HG02981 (cell line): ENCODE data around the gene HP1BP3.
"Not testable (repeated sequence)": the region's sequence is repeated elsewhere in the genome, so short reads cannot be mapped to it uniquely, and the experiment has no call there.

Source experiments
- ATAC-seq: cut with Tn5 transposase; IDR thresholded peaks from one replicate; pipeline ENCODE4 v1.9.1; 2021; ENCODE audit warnings: mild to moderate bottlenecking, moderate library complexity; ENCODE audit not compliant: unreplicated experiment

HP1BP3 gene, protein sequence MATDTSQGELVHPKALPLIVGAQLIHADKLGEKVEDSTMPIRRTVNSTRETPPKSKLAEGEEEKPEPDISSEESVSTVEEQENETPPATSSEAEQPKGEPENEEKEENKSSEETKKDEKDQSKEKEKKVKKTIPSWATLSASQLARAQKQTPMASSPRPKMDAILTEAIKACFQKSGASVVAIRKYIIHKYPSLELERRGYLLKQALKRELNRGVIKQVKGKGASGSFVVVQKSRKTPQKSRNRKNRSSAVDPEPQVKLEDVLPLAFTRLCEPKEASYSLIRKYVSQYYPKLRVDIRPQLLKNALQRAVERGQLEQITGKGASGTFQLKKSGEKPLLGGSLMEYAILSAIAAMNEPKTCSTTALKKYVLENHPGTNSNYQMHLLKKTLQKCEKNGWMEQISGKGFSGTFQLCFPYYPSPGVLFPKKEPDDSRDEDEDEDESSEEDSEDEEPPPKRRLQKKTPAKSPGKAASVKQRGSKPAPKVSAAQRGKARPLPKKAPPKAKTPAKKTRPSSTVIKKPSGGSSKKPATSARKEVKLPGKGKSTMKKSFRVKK

DNA sequence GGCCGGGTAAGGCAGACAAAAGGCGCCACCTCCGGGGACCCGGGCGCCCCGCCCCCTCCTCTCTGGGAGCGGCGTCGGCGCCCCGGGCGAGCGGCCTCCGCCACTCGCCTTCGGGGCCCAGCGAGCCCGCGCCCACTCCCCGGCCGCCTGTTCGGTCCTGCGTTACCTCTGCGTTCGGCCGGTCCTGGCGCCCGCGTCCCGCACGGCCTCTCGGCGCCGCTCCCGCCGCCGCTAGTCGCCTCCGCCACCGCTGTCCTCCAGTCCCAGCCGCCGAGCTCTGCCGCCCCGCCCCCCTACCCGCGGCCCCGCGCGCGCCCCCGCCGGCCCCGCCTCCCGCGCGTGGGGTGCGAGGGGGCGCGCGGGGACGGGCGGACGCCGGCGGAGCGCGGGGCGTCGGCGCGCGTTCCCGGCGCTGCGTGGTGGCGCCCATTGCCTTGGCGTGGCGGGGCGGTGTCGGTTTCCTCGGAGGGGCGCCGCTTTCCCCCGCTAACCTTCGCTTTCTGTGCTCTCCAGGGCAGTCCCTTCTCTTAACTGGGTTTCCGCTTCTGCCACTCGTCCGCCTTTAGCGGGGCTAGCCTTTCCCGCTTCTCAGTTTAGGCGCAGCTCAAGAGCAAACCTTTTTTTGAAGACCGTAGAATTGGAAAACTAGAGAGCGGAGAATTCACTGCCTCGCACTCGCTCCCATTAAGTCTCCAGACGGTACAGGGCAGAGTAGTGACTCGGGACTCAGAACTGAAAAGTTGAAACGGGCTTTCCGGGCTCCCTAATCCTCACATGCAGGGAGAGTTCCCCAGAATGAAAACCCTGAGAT, at the start of gene HP1BP3:
Gene HP1BP3 (minus strand): TSS at position 279 of the 811 bp plus-strand sequence. CDS start 6,867 bp downstream, outside the sequence.
- peak; percentile 48 for ATAC-seq

DNA sequence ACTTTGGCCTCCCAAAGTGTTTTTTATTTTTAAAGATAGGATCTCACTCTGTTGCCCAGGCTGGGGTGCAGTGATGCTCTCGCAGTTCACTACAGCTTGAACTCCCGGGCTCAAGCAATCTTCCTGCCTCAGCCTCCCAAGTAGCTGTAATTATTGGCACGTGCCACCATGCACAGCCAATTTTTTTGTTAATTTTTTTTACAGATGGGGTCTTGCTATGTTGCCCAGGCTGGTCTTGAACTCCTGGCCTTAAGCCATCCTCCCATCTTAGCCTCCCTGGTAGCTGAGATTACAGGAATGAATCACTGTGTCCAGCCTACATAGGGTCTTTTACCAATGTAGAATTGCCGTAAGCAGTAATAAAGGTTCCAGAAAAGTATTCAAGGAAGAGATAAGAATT, 49.1 kb upstream of the HP1BP3 start:
- no peak for ATAC-seq

DNA sequence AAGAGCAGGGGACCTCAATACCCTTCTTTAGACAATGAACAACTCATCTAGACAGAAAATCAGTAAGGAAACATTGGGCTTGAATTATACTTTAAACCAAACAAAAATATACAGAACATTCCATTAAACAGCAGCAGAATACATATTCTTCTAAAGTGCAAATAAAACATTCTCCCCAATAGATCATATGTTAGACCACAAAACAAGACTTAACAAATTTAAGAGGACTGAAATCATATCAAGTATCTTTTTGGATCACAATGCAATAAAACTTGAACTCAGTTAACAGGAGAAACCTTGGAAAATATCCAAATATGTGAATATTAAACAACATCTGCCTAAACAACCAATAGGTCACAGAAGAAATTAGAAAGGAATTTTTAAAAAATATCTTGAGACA, 47.7 kb upstream of the HP1BP3 start:
- no peak for ATAC-seq

DNA sequence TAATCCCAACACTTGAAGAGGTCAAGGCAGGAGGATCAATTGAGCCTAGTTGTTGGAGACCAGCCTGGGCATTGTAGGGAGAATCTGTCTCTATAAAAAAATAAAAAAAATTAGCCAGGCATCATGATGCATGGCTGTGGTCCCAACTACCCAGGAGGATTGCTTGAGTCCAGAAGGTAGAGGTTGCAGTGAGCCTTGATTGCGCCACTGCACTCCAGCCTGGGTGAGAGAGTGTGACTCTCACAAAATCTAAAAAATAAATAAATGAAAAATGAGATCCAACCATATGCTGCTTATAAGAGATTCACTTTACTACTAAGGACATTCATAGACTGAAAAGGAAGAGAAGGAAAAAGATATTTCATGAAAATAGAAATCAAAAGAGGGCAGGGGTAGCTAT, 47.1 kb upstream of the HP1BP3 start:
- no peak for ATAC-seq

DNA sequence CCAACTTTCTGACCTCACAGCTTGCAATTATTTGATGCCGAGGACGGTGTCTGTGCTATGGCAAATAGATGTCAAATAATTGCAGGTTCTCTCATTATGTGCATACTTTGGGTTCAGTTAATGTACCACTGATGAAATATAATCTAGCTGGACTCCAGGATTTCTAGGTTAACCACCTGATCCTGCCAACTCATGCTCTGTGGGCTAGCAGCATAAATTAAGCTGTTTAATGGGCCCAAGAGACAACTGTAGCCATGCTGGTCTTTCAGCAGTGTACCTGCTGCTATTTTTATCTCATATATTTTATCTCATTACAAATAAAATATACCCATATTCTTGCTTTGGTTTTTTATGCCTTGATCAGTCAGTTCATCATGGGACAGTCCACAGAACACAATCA, 43.3 kb upstream of the HP1BP3 start:
- no peak for ATAC-seq

DNA sequence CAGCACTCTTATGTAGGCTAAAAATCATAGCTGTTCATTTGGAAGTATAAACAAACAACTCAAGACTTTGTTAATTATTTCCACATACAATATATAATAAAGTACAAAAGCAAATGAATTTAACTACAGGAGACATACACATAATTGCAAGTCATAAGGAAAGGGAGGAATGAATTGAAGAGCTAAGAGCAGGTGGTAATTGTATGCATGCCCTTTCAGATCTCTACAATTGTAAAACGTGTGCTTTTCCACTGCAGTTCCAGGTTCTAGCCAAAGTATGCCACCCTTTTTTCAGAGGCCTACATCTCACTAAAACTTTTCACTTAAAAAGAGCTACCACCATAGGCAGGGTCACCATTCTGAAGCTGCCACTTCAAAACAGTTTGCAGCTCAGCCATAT, 42.8 kb upstream of the HP1BP3 start:
- ATAC-seq, result no peak

DNA sequence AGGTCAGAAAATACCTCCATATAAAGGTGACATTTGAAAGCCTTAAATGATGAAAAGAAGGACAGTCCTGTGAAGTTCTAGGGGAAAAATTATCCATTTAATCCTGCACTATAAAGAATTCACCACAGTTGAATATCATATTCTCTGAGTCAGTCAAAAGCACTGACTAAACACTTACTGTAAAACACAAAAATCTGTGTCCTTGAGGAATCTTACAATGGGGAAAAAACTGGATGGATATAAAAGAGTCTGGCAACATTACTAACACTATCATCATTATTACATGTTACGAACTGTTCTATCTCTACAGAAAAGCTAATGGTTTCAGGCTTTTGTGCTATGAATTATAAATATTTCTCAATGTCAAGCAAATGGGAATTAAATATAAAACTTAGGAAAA, 42.4 kb upstream of the HP1BP3 start:
- no peak for ATAC-seq

DNA sequence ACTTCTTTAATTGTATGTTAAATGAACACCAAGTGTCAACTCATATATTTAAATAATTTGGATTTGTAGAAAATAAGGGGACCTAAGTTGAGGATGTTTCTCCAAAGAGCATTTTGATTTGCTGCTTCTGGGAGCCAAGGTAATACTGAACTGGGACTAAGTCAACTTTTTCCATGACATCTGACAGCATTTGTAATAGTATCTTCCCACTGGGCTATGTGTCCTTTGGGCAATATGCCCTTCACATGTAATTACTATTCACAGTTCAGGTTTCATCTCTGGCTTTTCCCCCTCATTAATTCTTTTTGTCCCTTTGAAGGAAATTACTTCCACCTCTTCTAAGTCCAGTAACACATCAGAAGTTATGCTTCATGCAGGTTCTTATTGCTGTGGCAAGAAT, 36.7 kb upstream of the HP1BP3 start:
- no peak for ATAC-seq

DNA sequence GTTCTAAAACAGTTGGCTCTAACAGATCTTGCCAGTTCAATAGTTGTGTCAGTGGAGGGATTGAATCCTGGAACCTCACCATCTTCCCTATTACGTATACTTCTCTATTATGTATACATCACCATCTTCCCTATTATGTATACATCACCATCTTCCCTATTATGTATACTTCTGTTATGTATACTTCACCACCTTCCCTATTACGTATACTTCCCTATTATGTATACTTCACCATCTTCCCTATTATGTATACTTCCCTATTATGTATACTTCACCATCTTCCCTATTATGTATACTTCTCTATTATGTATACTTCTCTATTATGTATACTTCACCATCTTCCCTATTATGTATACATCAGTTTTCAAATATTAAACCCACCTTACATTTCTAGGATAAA, 34.4 kb upstream of the HP1BP3 start:
- no peak for ATAC-seq

DNA sequence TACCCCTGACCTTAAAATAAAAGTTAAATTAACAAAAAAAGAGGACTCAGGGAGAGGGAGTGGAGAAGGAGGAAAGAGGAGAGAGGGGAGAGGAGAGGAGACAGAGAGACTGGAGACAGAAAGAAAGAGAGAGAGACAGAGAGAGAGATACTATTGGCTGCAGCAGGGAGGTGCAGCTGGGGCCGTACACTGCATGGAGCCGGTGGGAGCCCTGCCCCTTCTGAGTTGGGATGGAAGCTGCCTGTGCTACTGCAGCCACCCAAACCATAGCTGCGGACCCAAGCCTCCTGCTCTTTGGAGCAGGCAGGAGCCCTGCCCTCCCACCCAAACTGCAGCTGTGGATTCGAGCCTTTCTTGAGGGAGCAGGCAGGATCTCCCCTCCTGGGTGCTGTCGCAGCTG, 32.7 kb upstream of the HP1BP3 start:
- no peak for ATAC-seq

DNA sequence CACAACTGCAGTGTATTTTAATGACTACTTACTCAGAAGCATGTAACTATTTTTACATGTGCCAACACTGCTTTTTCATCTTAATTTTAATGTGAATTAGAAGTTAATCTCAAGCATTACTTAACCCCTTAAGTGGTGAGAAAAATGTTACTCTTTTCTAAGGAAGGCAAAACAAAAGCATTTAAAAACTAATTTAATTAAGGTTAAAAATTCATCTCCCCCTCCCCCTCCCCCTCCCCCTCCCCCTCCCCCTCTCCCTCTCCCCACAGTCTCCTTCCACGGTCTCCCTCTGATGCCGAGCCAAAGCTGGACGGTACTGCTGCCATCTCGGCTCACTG, 27.4 kb upstream of the HP1BP3 start:
- ATAC-seq, result no peak

DNA sequence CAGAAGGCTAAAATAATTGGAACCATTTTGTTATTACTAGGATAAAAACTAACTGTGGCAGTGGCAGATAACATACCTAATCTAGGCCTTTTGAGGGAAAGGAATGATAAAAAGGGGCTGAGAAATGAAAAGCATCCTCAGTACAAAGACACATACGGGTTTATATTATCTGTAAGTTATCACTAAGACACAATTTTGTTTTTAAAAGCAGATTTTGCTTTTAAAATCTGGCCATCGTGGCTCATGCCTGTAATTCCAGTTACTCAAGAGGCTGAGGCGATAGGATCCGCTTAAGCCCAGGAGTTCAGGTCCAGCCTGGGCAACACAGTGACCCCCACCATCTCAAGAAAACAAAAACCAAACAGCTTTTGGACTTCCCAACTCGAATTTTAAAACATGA, 24.8 kb upstream of the HP1BP3 start:
- no peak for ATAC-seq

DNA sequence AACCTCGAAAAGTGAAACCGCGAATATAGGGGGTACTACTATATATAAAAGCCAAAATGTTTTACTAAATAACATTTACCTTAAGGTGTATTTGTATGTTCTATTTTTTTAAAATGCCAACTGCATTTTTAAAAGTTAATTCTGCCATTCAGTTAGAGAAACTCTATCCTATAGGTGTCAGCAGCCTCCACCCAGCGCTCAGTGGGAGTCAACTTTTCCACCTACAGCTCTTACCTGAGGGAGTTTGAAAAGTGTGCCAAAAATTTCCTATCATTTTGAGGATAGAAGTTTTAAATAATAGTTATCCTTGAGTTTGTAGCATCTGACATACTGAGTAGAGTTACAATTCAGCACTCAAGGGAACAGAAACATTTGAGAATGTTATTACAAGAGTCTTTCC, 6.1 kb upstream of the HP1BP3 start:
- ATAC-seq, result no peak

DNA sequence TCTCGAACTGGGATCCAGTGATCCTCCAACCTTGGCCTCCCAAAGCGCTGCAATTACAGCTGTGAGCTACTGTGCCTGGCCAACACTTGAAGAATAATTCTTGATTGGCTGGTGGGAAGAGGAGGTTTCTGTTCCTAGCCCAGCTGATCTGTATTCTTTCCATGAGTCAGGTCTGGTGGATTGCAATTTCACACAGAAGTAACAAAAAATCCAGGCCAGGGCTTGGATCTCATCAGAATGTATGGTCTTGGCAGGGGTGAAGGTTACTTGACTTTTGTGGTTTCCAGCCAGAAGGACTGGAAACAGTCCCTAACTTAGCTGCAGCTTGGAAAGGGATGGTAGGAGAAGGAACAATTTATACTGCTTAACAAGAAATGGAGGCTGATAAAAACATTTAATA, 5.1 kb upstream of the HP1BP3 start:
- no peak for ATAC-seq

DNA sequence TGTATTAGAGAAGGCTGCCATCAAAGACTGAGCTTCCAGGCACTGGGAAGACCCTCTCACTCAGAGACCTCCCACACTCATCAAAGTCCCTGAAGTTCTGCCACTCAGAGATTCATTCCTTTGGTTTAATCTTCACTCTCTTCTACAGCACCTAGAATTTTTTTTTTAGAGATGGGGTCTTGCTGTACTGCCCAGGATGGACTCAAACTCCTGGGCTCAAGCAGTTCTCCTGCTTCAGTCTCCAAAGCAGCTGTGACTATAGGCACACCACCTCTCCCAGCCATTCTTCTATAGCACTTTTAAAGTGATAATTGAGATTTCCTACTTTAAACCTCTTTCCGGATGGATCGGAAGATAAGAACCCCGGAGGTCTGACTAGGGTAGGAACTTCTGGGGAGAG, 3.7 kb upstream of the HP1BP3 start:
- no peak for ATAC-seq

DNA sequence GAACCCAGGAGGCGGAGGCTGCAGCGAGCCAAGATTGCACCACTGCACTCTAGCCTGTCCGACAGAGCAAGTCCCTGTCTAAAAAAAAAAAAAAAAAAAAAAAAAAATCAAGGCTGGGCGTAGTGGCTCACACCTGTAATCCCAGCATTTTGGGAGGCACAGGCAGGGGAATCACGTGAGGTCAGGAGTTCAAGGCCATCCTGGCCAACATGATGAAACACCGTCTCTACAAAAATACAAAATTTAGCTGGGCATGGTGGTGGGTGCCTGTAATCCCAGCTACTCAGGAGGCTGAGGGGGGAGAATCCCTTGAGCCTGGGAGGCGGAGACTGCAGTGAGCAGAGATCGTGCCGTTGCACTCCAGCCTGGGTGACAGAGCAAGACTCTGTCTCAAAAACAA, 2.5 kb upstream of the HP1BP3 start:
- ATAC-seq, result not testable (repeated sequence)

DNA sequence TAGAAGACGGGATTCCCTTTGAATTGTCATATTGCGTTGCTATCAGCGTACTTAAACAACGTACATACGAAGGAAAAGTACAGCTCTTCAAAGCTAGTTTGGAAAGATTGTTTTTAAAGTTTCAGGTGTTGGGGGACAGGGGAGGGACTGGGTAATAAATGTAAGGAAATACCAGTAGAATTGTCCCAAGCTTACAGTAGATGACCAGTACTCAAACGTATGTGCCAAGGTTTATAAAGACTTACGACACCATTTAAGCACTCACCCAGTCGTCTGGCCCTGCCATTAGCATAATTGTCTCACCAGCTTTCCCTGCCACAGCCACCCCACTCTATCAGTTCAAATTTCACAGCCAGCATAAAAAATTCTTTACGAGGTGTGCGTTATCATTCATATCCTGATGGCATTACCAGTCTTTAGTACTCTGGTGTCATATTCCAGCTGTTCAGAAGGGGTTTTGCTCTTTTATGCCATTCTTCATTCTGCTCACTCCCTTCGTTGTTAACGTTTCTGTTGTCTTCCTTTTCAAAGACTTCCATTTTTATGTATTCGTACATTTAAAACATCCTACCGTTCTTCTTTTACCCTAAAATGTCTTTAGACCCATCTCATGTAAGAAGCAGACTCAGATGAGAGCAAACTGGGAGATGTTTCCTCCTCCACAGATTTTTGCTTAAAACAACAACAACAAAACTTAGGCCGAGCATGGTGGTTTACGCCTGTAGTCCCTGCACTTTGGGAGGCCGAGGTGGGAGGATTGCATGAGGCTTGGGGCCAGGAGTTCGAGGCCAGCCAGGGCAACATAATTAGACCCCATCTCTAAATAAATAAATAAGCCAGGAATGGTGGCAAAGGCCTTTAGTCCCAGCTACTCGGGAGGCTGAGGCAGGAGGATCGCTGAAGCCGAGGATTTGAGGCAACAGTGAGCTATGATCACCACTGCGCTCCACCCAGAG, 1.0 kb upstream of the HP1BP3 start:
- no peak for ATAC-seq

DNA sequence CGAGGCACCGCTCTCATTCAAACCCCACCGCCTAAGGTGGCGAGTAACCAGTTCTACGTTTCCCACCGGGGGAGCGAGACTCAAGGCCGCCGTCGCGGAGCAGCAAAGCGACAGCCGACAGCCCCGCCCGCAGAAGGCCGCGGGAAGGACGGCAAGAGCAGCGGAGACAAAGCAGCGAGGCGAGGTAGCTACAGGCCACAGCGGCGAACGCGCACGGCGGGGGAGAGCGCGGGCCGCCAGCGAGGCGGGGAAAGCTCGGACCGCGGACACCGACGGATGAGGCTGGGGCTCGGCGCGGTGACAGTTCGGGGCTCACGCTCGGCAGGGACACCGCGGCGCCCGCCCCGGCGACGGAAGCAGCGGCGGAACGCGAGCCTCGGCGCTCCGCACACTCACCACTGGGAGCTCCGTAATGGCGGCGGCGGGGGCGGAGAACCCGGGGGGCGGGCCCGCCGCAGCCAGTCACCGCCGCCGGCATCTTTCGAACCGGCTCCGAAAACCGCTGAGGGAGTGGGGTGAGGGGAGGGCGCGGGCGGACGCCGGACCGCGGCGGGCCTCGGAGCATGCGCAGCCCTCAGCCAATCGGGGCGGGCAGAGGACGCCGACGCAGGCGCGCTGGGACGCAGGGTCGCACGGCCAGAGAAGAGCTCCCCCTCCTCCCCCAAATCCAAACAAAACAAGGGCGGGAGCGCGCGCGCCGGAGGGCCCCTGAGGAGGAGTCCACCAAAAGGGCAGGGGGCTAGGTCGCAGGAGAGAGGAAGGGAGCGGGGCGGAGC, 666 bp downstream of the HP1BP3 start:
- peak; percentile 73 for ATAC-seq

DNA sequence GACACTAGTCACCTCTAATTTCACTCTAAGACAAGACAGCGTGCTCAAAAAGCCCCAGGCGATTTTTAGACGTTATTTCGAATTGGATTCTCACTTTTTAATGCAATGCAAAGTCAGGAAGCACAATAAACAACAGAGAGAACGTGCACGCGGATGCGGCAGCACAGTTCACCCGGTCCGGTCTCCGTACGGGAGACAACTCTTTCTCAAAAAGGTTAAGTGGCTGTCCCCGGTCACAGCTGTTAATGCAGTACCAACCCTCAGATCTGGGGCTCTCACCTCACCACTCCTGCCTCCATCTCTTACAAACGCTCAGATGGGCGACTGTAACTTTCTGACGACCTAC, 1.2 kb downstream of the HP1BP3 start:
- ATAC-seq, result peak; percentile 3

DNA sequence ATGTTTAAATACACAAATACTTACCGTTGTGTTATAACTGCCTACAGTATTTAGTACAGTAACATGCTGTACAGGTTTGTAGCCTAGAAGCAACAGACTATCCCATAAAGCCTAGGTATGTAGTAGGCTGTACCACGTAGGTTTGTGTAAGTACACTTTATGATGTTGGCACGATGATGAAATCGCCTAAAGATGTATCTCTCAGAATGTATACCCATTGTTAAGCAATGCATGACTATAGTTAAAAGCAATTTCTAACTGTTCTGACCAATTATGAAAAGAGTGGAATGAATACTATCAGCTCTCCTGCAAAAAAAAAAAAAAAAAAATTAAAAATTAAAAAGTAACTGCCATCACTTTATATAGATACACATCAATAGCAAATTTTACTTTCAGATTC, 11.4 kb downstream of the HP1BP3 start:
- ATAC-seq, result no peak
